ENCODE results near the gene JAKMIP2. TPM values are rescaled to one million over a fixed set of nuclear protein-coding genes. Genes with fewer than 3 reads are reported as not detected.

Gene JAKMIP2
- total and polyA plus RNA-seq, 2 donors (not counting 1 experiment from before 2014, with no cell fraction given): 1.3 to 6.5 TPM

DNA sequence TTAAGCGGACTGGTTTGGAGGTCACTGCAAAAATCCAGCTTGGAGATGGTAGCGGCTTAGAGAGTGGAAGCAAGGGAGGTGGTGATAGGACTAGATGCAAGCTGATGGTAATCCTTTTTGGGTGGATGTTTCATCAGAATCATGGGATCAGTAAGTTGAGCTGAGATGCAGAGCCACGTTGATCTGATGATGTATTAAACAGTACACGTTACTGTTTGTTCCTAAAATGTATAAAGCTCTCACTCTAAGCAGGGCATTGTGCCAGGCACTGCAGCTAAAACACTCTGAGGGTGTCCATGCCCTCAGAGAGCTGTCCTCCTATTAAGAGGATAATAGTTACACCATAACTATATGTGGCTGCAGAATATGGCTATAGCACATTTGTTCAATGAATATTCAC, 93.1 kb downstream of the JAKMIP2 start:
- Histone ChIP-seq H3K79me2 (ENCODE audit: control insufficient read depth, insufficient read depth, low read length) (no peaks in the 10 kb centered on the region), H4K20me1 (ENCODE audit: control insufficient read depth, extremely low read depth, insufficient read depth, low read length) (no peaks in the 10 kb centered on the region), H3K4me1 (ENCODE audit: control insufficient read depth, extremely low read depth, insufficient read depth, low read length) (no peaks in the 10 kb centered on the region), H3K36me3 (ENCODE audit: control insufficient read depth, insufficient read depth, low read length) (no peaks in the 10 kb centered on the region), H3K9ac (ENCODE audit: insufficient read depth, low read length) (no peak overlapping the region), H2AFZ (ENCODE audit: low read length) (no peak overlapping the region), H3K27me3 (ENCODE audit: control insufficient read depth, insufficient read depth, low read length) (no peaks in the 10 kb centered on the region), H3K4me3 (replicated peaks in 1 of 4; ENCODE audit: control extremely low read depth in 1 of 4, insufficient read depth in 1 of 4, low read depth in 3 of 4, low read length in 4 of 4) (no peak overlapping the region), H3K4me2 (ENCODE audit: extremely low read depth, insufficient read depth, low read length) (no peak overlapping the region), H3K9me3 (ENCODE audit: control insufficient read depth, insufficient read depth, low read depth, low read length) (no peaks in the 10 kb centered on the region), H3K27ac (ENCODE audit: insufficient read depth, low read length) (no peak overlapping the region)
- TF ChIP-seq, protein P1, sequence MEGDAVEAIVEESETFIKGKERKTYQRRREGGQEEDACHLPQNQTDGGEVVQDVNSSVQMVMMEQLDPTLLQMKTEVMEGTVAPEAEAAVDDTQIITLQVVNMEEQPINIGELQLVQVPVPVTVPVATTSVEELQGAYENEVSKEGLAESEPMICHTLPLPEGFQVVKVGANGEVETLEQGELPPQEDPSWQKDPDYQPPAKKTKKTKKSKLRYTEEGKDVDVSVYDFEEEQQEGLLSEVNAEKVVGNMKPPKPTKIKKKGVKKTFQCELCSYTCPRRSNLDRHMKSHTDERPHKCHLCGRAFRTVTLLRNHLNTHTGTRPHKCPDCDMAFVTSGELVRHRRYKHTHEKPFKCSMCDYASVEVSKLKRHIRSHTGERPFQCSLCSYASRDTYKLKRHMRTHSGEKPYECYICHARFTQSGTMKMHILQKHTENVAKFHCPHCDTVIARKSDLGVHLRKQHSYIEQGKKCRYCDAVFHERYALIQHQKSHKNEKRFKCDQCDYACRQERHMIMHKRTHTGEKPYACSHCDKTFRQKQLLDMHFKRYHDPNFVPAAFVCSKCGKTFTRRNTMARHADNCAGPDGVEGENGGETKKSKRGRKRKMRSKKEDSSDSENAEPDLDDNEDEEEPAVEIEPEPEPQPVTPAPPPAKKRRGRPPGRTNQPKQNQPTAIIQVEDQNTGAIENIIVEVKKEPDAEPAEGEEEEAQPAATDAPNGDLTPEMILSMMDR (conservative IDR thresholded peaks at IDR 0.05 in 1 of 2, IDR thresholded peaks at IDR 0.05 in 1 of 2; ENCODE audit: low read depth in 1 of 2, low read length in 2 of 2): no peak
- TF ChIP-seq EZH2 (IDR thresholded peaks at IDR 0.05; ENCODE audit: low read length, missing control alignments): no peak
- peak in 1 of 2 donors; percentile 71 for DNase-seq (ENCODE audit: low read depth in 2 of 2)

- no peaks in the 10 kb centered on the region for H3K79me2 ChIP-seq (ENCODE audit: control insufficient read depth, insufficient read depth, low read length)
- no peak overlapping the region for H3K27ac ChIP-seq (ENCODE audit: insufficient read depth, low read length)
- H3K9ac ChIP-seq (ENCODE audit: insufficient read depth, low read length): no peak overlapping the region
- H3K4me1 ChIP-seq (ENCODE audit: control insufficient read depth, extremely low read depth, insufficient read depth, low read length): no peaks in the 10 kb centered on the region
- H3K4me2 ChIP-seq (ENCODE audit: extremely low read depth, insufficient read depth, low read length): no peak overlapping the region
- H3K27me3 ChIP-seq (ENCODE audit: control insufficient read depth, insufficient read depth, low read length): no peaks in the 10 kb centered on the region
- no peak for TF ChIP-seq EZH2 (IDR thresholded peaks at IDR 0.05; ENCODE audit: low read length, missing control alignments)
- TF ChIP-seq, protein P1 (conservative IDR thresholded peaks at IDR 0.05 in 1 of 2, IDR thresholded peaks at IDR 0.05 in 1 of 2; ENCODE audit: low read depth in 1 of 2, low read length in 2 of 2): no peak
- no peaks in the 10 kb centered on the region for H3K36me3 ChIP-seq (ENCODE audit: control insufficient read depth, insufficient read depth, low read length)
- peak; percentile 75 to 86 for DNase-seq (ENCODE audit: low read depth in 2 of 2)
- no peaks in the 10 kb centered on the region for H3K9me3 ChIP-seq (ENCODE audit: control insufficient read depth, insufficient read depth, low read depth, low read length)
- no peaks in the 10 kb centered on the region for H4K20me1 ChIP-seq (ENCODE audit: control insufficient read depth, extremely low read depth, insufficient read depth, low read length)
- no peak overlapping the region for H3K4me3 ChIP-seq (replicated peaks in 1 of 4; ENCODE audit: control extremely low read depth in 1 of 4, insufficient read depth in 1 of 4, low read depth in 3 of 4, low read length in 4 of 4)
- H2AFZ ChIP-seq (ENCODE audit: low read length): no peak overlapping the region
These were observed 93.7 kb downstream of the JAKMIP2 start for GRCh38 chr5:147688656-147689356.

DNA sequence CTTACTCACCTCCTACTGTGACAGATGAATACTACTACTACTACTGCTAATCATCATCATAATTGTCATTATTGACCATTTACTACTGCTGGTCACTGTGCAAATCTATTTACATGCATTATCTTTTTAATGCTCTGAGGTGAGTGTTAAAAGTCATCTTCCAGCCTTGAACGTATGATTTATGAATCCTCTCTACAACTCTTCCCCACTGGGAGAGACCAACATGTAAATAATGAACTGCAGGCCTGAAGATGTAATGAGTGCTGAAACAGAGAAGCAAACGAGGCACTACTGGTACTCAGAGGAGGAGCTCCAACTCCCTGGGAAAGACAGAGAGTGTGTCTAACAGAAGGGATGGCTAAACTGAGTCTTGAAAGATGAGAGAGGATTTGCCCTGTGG, 95.4 kb downstream of the JAKMIP2 start:
- Histone ChIP-seq H3K4me1 (ENCODE audit: control insufficient read depth, extremely low read depth, insufficient read depth, low read length) (no peaks in the 10 kb centered on the region), H3K4me2 (ENCODE audit: extremely low read depth, insufficient read depth, low read length) (no peak overlapping the region), H3K27me3 (ENCODE audit: control insufficient read depth, insufficient read depth, low read length) (no peaks in the 10 kb centered on the region), H3K9ac (ENCODE audit: insufficient read depth, low read length) (no peak overlapping the region), H3K27ac (ENCODE audit: insufficient read depth, low read length) (no peak overlapping the region), H3K79me2 (ENCODE audit: control insufficient read depth, insufficient read depth, low read length) (no peaks in the 10 kb centered on the region), H3K9me3 (ENCODE audit: control insufficient read depth, insufficient read depth, low read depth, low read length) (no peaks in the 10 kb centered on the region), H3K4me3 (replicated peaks in 1 of 4; ENCODE audit: control extremely low read depth in 1 of 4, insufficient read depth in 1 of 4, low read depth in 3 of 4, low read length in 4 of 4) (no peak overlapping the region), H2AFZ (ENCODE audit: low read length) (no peak overlapping the region), H3K36me3 (ENCODE audit: control insufficient read depth, insufficient read depth, low read length) (no peaks in the 10 kb centered on the region), H4K20me1 (ENCODE audit: control insufficient read depth, extremely low read depth, insufficient read depth, low read length) (no peaks in the 10 kb centered on the region)
- DNase-seq (ENCODE audit: low read depth in 2 of 2): no peak
- TF ChIP-seq, protein P1 (conservative IDR thresholded peaks at IDR 0.05 in 1 of 2, IDR thresholded peaks at IDR 0.05 in 1 of 2; ENCODE audit: low read depth in 1 of 2, low read length in 2 of 2): no peak
- no peak for TF ChIP-seq EZH2 (IDR thresholded peaks at IDR 0.05; ENCODE audit: low read length, missing control alignments)
